Measurements from ENCODE around the gene CALML6. TPM values are rescaled to one million over a fixed set of nuclear protein-coding genes. Genes with fewer than 3 reads are reported as not detected.
A peak's percentile ranks its signal among the peaks of the same experiment; 100 is the strongest.

Gene CALML6
- total RNA-seq, 1 donor from 2014 or later, result 0.32 TPM

GRCh38 chr1:1894354-1895059 lies 20.6 kb upstream of the CALML6 start:
- DNase-seq (ENCODE audit: low spot score), result no peak
- Mint-ChIP-seq H3K4me3 (ENCODE audit: low read depth) (no peak overlapping the region), H3K27ac (no peak overlapping the region), H3K27me3 (ENCODE audit: low read depth) (no peaks in the 10 kb centered on the region), H3K9me3 (no peaks in the 10 kb centered on the region), H3K4me1 (ENCODE audit: low read depth) (peaks cover 13% of the 10 kb centered on the region), H3K36me3 (ENCODE audit: low read depth) (no peaks in the 10 kb centered on the region)
- intact Hi-C loops (cut with micrococcal nuclease), result loop anchor here (5.0 kb wide), 1 partner anchor 112 kb away; no protein-coding TSS in a partner anchor

GRCh38 chr1:1895060-1895418 lies 20.0 kb upstream of the CALML6 start:
- intact Hi-C loops (cut with micrococcal nuclease), result no loop called here

GRCh38 chr1:1895456-1896336 lies 19.4 kb upstream of the CALML6 start:
- intact Hi-C loops (cut with micrococcal nuclease), result no loop called here
- Mint-ChIP-seq H3K27ac (no peak overlapping the region), H3K4me1 (ENCODE audit: low read depth) (peaks cover 13% of the 10 kb centered on the region), H3K36me3 (ENCODE audit: low read depth) (no peaks in the 10 kb centered on the region), H3K9me3 (no peaks in the 10 kb centered on the region), H3K27me3 (ENCODE audit: low read depth) (no peaks in the 10 kb centered on the region), H3K4me3 (ENCODE audit: low read depth) (no peak overlapping the region)
- no peak for DNase-seq (ENCODE audit: low spot score)

More at GRCh38 chr1:1895060-1895418, 20.0 kb upstream of the CALML6 start:
- H3K36me3 Mint-ChIP-seq (ENCODE audit: low read depth), result no peaks in the 10 kb centered on the region
- no peak for DNase-seq (ENCODE audit: low spot score)
- no peak overlapping the region for H3K4me3 Mint-ChIP-seq (ENCODE audit: low read depth)
- H3K9me3 Mint-ChIP-seq, result no peaks in the 10 kb centered on the region
- no peak overlapping the region for H3K27ac Mint-ChIP-seq
- H3K27me3 Mint-ChIP-seq (ENCODE audit: low read depth), result no peaks in the 10 kb centered on the region
- peaks cover 13% of the 10 kb centered on the region for H3K4me1 Mint-ChIP-seq (ENCODE audit: low read depth)

DNA sequence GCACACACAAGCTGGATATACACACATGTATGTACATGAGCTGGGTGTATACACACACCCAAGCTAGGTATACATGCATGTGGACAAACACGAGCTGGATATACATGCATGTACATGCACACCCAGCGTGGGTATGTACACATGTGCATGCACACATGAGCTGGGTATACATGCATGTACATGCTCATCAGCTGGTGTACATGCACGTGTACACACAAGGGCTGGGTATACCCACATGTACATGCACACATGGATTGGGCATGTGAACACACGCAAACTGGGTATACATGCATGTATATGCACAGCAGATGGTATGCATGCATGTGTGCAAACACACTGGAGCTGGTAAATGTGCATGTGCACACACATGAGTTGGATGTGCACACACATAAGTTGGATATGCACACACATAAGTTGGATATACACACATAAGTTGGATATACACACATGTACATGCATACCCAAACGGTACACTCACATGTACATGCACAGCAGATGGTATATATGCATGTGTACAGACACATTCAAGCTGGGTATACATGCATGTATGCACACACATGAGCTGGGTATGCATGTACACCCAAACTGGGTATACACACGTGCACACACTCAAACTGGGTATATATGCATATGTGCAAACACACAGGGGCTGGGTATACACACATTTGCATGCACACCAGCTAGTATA lies 16.7 kb upstream of the CALML6 start:
- no peaks in the 10 kb centered on the region for H3K9me3 Mint-ChIP-seq
- peaks cover 2% of the 10 kb centered on the region for H3K27me3 Mint-ChIP-seq (ENCODE audit: low read depth)
- no peak for DNase-seq (ENCODE audit: low spot score)
- no peak overlapping the region for H3K4me3 Mint-ChIP-seq (ENCODE audit: low read depth)
- no peak overlapping the region for H3K27ac Mint-ChIP-seq
- H3K36me3 Mint-ChIP-seq (ENCODE audit: low read depth), result no peaks in the 10 kb centered on the region
- peaks cover 6% of the 10 kb centered on the region for H3K4me1 Mint-ChIP-seq (ENCODE audit: low read depth)
- intact Hi-C loops (cut with micrococcal nuclease), result no loop called here

- Mint-ChIP-seq H3K4me1 (ENCODE audit: low read depth) (peaks cover 6% of the 10 kb centered on the region), H3K4me3 (ENCODE audit: low read depth) (no peak overlapping the region), H3K36me3 (ENCODE audit: low read depth) (no peaks in the 10 kb centered on the region), H3K9me3 (no peaks in the 10 kb centered on the region), H3K27ac (no peak overlapping the region), H3K27me3 (ENCODE audit: low read depth) (peaks cover 2% of the 10 kb centered on the region)
- intact Hi-C loops (cut with micrococcal nuclease), result no loop called here
- no peak for DNase-seq (ENCODE audit: low spot score)
These were observed 15.6 kb upstream of the CALML6 start for GRCh38 chr1:1899266-1899966.

- no peak overlapping the region for H3K4me3 Mint-ChIP-seq (ENCODE audit: low read depth)
- no peaks in the 10 kb centered on the region for H3K9me3 Mint-ChIP-seq
- no peaks in the 10 kb centered on the region for H3K36me3 Mint-ChIP-seq (ENCODE audit: low read depth)
- H3K27ac Mint-ChIP-seq, result no peak overlapping the region
- no peak for DNase-seq (ENCODE audit: low spot score)
- intact Hi-C loops (cut with micrococcal nuclease), result no loop called here
- H3K27me3 Mint-ChIP-seq (ENCODE audit: low read depth), result peaks cover 2% of the 10 kb centered on the region
- H3K4me1 Mint-ChIP-seq (ENCODE audit: low read depth), result peaks cover 2% of the 10 kb centered on the region
These were observed 15.1 kb upstream of the CALML6 start for GRCh38 chr1:1899967-1900327.

GRCh38 chr1:1900883-1901640 lies 14.0 kb upstream of the CALML6 start:
- intact Hi-C loops (cut with micrococcal nuclease), result no loop called here
- Mint-ChIP-seq H3K27ac (no peak overlapping the region), H3K27me3 (ENCODE audit: low read depth) (peaks cover 2% of the 10 kb centered on the region), H3K36me3 (ENCODE audit: low read depth) (no peaks in the 10 kb centered on the region), H3K4me3 (ENCODE audit: low read depth) (no peak overlapping the region), H3K9me3 (no peaks in the 10 kb centered on the region), H3K4me1 (ENCODE audit: low read depth) (no peaks in the 10 kb centered on the region)
- DNase-seq (ENCODE audit: low spot score), result no peak

- Mint-ChIP-seq H3K4me1 (ENCODE audit: low read depth) (peaks cover 2% of the 10 kb centered on the region), H3K27me3 (ENCODE audit: low read depth) (peaks cover 2% of the 10 kb centered on the region), H3K27ac (no peak overlapping the region), H3K9me3 (no peaks in the 10 kb centered on the region), H3K36me3 (ENCODE audit: low read depth) (no peaks in the 10 kb centered on the region), H3K4me3 (ENCODE audit: low read depth) (no peak overlapping the region)
- intact Hi-C loops (cut with micrococcal nuclease), result no loop called here
- no peak for DNase-seq (ENCODE audit: low spot score)
These were observed 13.3 kb upstream of the CALML6 start for GRCh38 chr1:1901641-1902294.

DNA sequence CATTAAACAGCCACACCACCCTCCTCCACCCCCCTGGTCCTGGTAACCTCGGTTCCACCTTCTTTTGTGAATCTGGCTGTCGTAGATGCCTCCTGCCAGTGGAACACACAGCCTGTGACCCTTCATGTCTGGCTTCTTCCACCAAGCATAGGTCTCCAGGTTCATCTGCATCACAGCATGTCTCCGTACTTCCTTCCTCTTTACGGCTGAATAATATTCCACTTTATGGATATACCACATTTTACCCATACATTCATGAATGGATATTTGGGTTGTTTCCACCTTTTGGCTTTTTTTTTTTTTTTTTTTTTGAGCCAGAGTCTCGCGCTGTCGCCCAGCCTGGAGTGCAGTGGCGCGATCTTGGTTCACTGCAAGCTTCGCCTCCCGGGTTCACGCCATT lies 11.8 kb upstream of the CALML6 start:
- peaks cover 2% of the 10 kb centered on the region for H3K4me1 Mint-ChIP-seq (ENCODE audit: low read depth)
- no peaks in the 10 kb centered on the region for H3K36me3 Mint-ChIP-seq (ENCODE audit: low read depth)
- DNase-seq (ENCODE audit: low spot score), result no peak
- H3K27ac Mint-ChIP-seq, result no peak overlapping the region
- no peak overlapping the region for H3K4me3 Mint-ChIP-seq (ENCODE audit: low read depth)
- intact Hi-C loops (cut with micrococcal nuclease), result no loop called here
- no peaks in the 10 kb centered on the region for H3K9me3 Mint-ChIP-seq
- peaks cover 2% of the 10 kb centered on the region for H3K27me3 Mint-ChIP-seq (ENCODE audit: low read depth)

DNA sequence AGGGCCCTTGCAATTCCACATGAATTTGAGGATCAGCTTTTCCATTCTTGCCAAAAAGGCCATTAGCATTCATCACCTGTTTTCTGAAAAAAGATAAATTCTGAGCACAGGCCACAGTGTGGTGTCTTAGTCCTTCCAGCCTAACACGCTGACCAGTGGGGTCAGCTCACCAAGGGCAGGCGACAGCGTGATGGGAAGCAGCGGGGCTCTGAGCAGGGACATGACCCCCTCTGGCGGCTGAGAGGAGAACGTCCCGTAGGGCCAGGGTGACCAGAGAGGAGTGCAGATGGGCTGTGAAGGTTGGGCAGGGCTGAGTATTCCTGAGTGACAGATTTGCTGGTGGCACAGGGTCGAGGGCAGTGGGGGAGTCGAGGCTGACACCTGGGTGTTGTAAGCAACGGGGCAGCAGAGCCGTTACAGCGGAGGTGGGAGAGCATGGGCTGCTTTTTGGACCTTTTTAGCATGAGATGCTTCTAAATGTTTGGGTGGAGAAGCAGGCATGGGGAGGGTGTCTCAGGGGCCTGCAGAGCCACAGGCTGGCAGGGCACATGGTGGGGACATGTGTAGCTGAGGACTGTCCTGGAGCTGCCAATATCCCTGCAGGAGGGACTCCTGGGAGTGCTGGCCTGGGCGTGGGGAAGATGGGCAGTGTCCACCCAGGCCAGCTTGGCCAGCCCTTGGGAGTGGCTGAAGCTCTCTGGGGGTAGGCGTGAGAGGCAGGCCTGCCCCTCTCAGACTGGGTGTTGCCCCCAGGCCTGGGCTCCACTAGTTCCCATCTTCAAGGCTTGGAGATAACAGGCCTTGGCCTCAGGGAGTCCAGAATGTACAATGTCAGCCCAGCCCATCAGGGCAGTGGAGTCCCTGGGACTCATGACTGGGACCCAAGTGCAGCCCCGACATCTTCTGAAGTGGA lies 8.6 kb upstream of the CALML6 start:
- H3K9me3 Mint-ChIP-seq, result no peaks in the 10 kb centered on the region
- H3K36me3 Mint-ChIP-seq (ENCODE audit: low read depth), result no peaks in the 10 kb centered on the region
- H3K4me3 Mint-ChIP-seq (ENCODE audit: low read depth), result peak overlapping the region; percentile 55
- peak overlapping the region; percentile 43 for H3K27ac Mint-ChIP-seq
- H3K4me1 Mint-ChIP-seq (ENCODE audit: low read depth), result peaks cover 7% of the 10 kb centered on the region
- H3K27me3 Mint-ChIP-seq (ENCODE audit: low read depth), result no peaks in the 10 kb centered on the region
- DNase-seq (ENCODE audit: low spot score), result peak; percentile 67
- intact Hi-C loops (cut with micrococcal nuclease), result loop anchor here (5.0 kb wide), 1 partner anchor 124 kb away; no protein-coding TSS in a partner anchor

Measured in activated T-helper 2 cell treated with anti-CD3 and anti-CD28 coated beads, Interferon-gamma antibody, Interleukin-2, Interleukin-4, amounts not matched to agents 10 μg/mL and 5 μg/mL and 100 μg/mL, durations not matched to agents 14 hours and 24 hours and 36 hours (primary cell).